Endothelial cell (in vitro differentiated cells): Measurements from ENCODE around the gene PRR11. TPM values are rescaled to one million over a fixed set of nuclear protein-coding genes. Genes with fewer than 3 reads are reported as not detected.

ENCODE experiments used
- DNase-seq: peaks from one replicate; pipeline ENCODE4 v3.0.0; 2021; ENCODE audit warnings: low spot score
- H3K27ac Mint-ChIP-seq: one replicate; pipeline ENCODE4 v1.8.0; 2021; ENCODE audit warnings: mixed read lengths, inconsistent platforms; ENCODE audit not compliant: unreplicated experiment
- H3K27me3 Mint-ChIP-seq: one replicate; pipeline ENCODE4 v1.8.0; 2021; ENCODE audit warnings: mild to moderate bottlenecking, moderate library complexity, mixed read lengths, inconsistent platforms; ENCODE audit not compliant: unreplicated experiment
- H3K36me3 Mint-ChIP-seq: one replicate; pipeline ENCODE4 v1.8.0; 2021; ENCODE audit warnings: mild to moderate bottlenecking, low read depth, mixed read lengths, inconsistent platforms; ENCODE audit not compliant: unreplicated experiment
- H3K4me1 Mint-ChIP-seq: one replicate; pipeline ENCODE4 v1.8.0; 2021; ENCODE audit warnings: mild to moderate bottlenecking, mixed read lengths, inconsistent platforms; ENCODE audit not compliant: unreplicated experiment
- H3K4me3 Mint-ChIP-seq: one replicate; pipeline ENCODE4 v1.8.0; 2021; ENCODE audit warnings: mild to moderate bottlenecking, mixed read lengths, inconsistent platforms; ENCODE audit not compliant: unreplicated experiment
- H3K9me3 Mint-ChIP-seq: one replicate; pipeline ENCODE4 v1.8.0; 2021; ENCODE audit warnings: mixed read lengths, inconsistent platforms; ENCODE audit not compliant: unreplicated experiment
- CTCF ChIP-seq: fragments of 200-600 bp; sonication (generic); IDR thresholded peaks from one replicate; pipeline ENCODE4 v1.5.0; 2021; ENCODE audit warnings: antibody characterized with exemption; ENCODE audit not compliant: unreplicated experiment
- microRNA-seq: library from miRNA; unstranded; fragments of <30 nt; microRNA quantifications from one replicate; pipeline ENCODE4, GENCODE V29; 2020; ENCODE audit not compliant: unreplicated experiment
- total RNA-seq: library from RNA; stranded (reverse); fragmentation: NEBNext Ultra II Directional; extraction: Animal tissue kit (Norgen Biotek cat#: 25700); gene quantifications from one replicate; pipeline ENCODE4 v1.2.1, GENCODE V29; 2021; ENCODE audit not compliant: unreplicated experiment

The PRR11 gene
- total RNA-seq, 1 donor from 2014 or later, result 16.0 TPM

GRCh38 chr17:59238906-59239305 lies 83.4 kb downstream of the PRR11 start:
- no peak for DNase-seq
- Mint-ChIP-seq H3K27ac (no peak overlapping the region), H3K9me3 (no peaks in the 10 kb centered on the region), H3K4me1 (no peaks in the 10 kb centered on the region), H3K27me3 (no peaks in the 10 kb centered on the region), H3K4me3 (no peak overlapping the region), H3K36me3 (no peaks in the 10 kb centered on the region)
- TF ChIP-seq CTCF, result no peak

GRCh38 chr17:59244081-59244480 lies 88.5 kb downstream of the PRR11 start:
- H3K36me3 Mint-ChIP-seq, result no peaks in the 10 kb centered on the region
- H3K27ac Mint-ChIP-seq, result no peak overlapping the region
- DNase-seq, result no peak
- H3K4me1 Mint-ChIP-seq, result no peaks in the 10 kb centered on the region
- no peak for TF ChIP-seq CTCF
- no peaks in the 10 kb centered on the region for H3K27me3 Mint-ChIP-seq
- H3K4me3 Mint-ChIP-seq, result no peak overlapping the region
- H3K9me3 Mint-ChIP-seq, result no peaks in the 10 kb centered on the region

Small RNA genes lying within 50 kb of the gene (microRNA-seq; reads per million reads assigned to microRNA genes)
- gene MIR301A (859 reads per million, percentile 92 among the genes with 10 or more reads in this experiment), gene MIR454 (946 reads per million, percentile 93 among the genes with 10 or more reads in this experiment)

Other genes with a start within 250 kb of the PRR11 start
- 24.8 TPM for gene TRIM37, start 48.9 kb upstream of the PRR11 start, total RNA-seq
- 44.3 TPM for gene SKA2, start 560 bp upstream of the PRR11 start, total RNA-seq
- gene SMG8, start 54.3 kb downstream of the PRR11 start, total RNA-seq, result 19.7 TPM
- 3.1 TPM for gene GDPD1, start 64.8 kb downstream of the PRR11 start, total RNA-seq
- gene YPEL2, start 175.9 kb downstream of the PRR11 start, total RNA-seq, result 16.7 TPM